Ramos (cell line): Measurements from ENCODE around the gene IGFL1.
"Not testable (repeated sequence)": the region's sequence is repeated elsewhere in the genome, so short reads cannot be mapped to it uniquely, and the experiment has no call there.

Source experiments
- in situ Hi-C: fragments of 300-500 bp; cut with MboI; formaldehyde crosslinking; loops from one replicate; pipeline ENCODE4 v1.14.3; 2022; ENCODE audit warnings: low sequenced_read_pairs; ENCODE audit not compliant: unreplicated experiment

Gene IGFL1

DNA sequence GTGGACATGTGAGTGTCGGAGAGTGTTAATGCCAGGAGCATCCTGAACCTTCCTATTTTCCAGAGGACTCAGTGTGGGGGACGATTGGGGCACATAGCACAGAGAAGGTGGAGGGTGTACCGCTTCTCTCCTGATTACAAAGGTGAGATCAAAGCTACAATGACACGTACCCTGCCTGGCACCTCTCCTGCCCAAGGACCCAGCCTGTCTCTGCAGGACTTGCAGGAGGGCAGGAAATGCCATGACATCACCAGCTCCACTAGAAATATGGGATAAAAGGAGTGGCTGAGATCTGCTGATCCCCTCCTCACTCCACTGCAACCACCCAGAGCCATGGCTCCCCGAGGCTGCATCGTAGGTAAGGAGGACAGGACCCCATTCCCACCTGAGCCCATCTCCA, at the start of gene IGFL1:
TSS of gene IGFL1 (plus strand) at position 301 of the 400 bp plus-strand sequence. CDS start at position 334, 33 bp downstream.
- in situ Hi-C loops, result no loop called here

DNA sequence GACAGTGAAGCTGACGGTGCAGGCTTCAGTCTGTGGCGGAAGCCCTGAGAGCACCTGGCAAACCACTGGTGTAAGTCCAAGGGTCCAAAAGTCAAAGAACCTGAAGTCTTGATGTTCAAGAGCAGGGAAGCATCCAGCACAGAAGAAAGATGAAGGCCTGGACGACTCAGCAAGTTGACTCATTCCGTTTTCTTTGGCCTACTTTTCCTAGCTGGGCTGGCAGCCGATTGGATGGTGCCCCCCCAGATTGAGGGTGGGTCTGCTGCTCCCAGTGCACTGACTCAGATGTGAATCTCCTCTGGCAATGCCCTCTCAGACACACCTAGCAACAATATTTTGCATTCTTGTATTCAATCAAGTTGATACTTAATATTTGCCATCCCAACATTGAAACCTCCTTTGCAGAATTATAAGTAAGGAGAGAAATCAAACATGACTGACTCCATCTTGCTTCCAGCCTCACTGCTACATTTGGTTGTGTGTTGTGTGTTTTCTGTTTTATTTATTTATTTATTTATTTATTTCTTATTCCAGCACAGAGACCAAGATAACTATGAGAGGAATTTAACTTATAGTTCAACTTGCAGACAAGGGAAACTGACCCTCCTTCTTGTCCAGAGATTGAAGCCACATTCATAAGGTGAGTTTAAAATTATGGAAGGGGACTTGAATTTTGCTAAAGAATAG, 48.7 kb upstream of the IGFL1 start:
- in situ Hi-C loops, result no loop called here

DNA sequence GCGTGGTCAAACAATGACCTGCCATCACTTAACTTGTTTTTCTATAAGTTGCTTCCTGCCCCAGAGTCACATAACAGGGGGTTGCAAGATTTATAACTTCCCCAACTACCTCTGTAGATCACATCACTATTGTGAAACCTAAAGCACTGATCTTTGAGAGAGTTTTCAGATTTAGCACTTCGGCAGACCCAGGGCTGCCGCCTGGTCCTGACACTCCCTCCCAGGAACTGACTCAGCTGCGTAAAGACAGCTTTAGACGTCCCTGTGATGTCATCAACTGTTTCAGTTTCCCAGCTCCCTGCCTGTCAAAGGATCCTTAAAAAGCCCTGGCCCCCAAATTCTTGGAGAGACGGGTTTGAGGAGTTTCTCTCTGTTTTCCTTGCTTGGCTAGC, 48.2 kb upstream of the IGFL1 start:
- in situ Hi-C loops, result no loop called here

DNA sequence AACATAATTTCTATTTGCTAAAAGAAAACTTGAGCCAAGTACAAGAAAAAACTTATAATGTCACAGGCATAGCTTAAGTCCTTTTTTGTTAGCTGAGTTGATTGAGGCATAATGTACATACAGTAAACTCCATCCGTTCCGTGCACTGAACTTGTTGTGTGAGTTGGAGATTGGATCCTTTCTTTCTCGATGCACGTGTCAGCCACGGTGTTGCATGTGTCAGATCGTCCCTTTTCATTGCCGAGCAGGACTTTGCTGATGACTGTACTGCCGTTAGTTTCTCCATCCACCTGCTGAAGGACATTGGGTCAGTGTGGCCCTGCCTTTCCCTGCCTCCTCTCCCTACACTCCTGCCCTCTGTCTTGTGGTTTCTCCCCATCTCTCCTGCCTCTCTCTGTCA, 47.1 kb upstream of the IGFL1 start:
- in situ Hi-C loops, result no loop called here

- in situ Hi-C loops, result not testable (repeated sequence)
These were observed 44.5 kb upstream of the IGFL1 start for GRCh38 chr19:46184775-46185710.

DNA sequence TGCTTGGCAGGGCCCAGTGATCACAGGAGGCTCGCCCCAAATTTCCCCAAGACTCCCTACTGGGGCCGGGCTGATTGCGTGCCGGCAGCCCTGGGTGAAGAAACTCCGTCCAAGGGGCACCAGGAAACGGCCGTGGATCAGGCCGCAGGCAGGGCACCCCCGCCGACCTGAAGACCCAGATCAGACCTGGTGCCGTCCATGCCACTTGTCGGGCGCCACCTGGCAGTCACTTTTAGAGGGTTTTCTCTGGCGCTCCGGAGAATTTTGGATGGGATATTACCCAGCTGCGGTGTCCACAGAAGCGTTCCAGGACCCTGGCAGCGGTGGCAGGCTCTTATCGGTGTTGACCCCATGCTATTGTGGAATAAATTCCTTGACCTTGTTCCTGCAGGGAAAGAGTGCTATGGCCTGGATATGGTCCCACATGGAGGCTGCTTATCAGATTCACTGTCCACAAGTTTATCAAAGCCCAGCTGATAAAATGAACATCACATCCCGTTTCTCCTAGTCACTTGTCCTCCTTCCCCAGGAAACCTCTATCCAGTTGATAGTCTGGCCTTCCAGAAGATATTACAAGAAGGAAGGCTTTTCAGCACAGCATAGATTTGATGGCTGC, 43.3 kb upstream of the IGFL1 start:
- in situ Hi-C loops, result no loop called here

DNA sequence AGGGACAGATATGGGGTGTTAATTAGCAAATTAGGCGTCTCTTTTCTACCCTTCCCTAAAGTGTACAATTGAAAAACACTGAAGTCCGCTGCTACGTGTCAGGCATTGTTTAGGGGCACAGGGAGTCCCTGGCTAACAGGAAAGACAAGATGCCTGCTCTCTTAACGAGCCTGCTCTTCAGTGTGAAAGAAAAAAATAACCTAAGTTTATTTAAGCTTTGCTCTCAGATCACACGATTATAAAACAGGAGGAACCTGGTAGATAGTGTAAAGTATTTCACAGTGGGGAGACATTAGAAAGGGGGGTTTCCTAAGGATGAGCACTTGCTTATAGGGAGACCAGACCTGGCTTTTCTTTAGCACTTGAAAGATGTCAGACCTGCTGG, 42.8 kb upstream of the IGFL1 start:
- in situ Hi-C loops, result no loop called here

GRCh38 chr19:46189971-46190888, 39.3 kb upstream of the IGFL1 start:
- in situ Hi-C loops, result no loop called here

DNA sequence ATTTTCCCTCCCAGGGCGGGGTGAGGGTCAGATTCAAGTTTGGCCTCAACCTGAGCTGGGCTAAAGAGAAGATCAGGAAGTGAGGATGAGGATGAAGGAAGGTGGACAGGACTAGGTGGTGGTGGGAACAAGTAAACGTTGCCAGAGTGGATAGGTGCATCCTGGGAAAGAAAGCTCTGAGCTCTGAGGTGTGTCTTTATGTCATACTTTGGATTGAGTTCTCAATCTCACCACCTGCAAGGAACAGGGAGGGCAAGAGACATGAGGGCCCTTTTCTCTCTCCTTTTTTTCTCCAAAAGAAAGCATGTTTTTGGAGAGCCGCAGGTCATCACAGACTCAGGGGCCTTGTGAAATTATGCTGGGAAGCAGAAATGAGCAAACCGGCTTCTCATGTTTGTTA, 38.2 kb upstream of the IGFL1 start:
- in situ Hi-C loops, result no loop called here

GRCh38 chr19:46191972-46192371, 37.6 kb upstream of the IGFL1 start:
- in situ Hi-C loops, result no loop called here

DNA sequence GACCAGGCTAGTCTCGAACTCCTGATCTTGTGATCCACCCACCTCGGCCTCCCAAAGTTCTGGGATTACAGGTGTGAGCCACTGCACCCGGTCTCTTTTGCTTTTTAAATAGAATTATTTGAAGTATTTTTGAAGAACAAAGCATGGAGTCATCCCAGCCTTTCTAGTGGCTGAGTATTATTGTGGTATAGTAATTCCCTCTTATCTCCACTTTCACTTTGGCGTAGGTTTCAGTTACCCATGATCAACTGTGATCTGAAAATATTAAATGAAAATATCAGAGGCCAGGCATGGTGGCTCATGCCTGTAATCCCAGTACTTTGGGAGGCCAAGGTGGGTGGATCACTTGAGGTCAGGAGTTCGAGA, 36.9 kb upstream of the IGFL1 start:
- in situ Hi-C loops, result not testable (repeated sequence)

GRCh38 chr19:46192992-46193650, 36.4 kb upstream of the IGFL1 start:
- in situ Hi-C loops, result no loop called here

GRCh38 chr19:46193678-46194077, 35.9 kb upstream of the IGFL1 start:
- in situ Hi-C loops, result no loop called here

DNA sequence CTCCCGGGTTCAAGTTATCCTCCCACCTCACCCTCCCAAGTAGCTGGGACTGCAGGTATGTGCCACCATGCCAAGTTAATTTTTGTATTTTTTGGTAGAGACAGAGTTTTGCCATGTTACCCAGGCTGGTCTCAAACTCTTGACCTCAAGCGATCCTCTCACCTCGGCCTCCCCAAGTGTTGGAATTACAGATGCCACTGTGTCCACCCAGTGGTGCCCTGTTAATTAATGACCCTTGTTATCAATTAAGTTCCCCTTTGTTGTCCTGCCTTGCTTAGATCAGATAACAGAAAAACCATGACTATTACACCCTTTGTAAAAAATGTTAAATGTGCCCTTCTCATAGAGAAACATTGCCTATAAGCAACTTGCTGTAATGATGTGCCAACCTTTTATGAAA, 34.4 kb upstream of the IGFL1 start:
- in situ Hi-C loops, result no loop called here

- in situ Hi-C loops, result not testable (repeated sequence)
These were observed 33.6 kb upstream of the IGFL1 start for GRCh38 chr19:46195919-46196318.

GRCh38 chr19:46196410-46197124, 33.0 kb upstream of the IGFL1 start:
- in situ Hi-C loops, result no loop called here

GRCh38 chr19:46197314-46198070, 32.0 kb upstream of the IGFL1 start:
- in situ Hi-C loops, result no loop called here

GRCh38 chr19:46198756-46199155, 30.8 kb upstream of the IGFL1 start:
- in situ Hi-C loops, result no loop called here
